Mesothelial cell of epicardium (in vitro differentiated cells): ENCODE results near the gene OPHN1. TPM values are rescaled to one million over a fixed set of nuclear protein-coding genes. Genes with fewer than 3 reads are reported as not detected.

ENCODE experiments used
- DNase-seq, 2 experiments: peaks; one replicate each; pipeline ENCODE4 v3.0.0; 2021; ENCODE audit warnings: low spot score in 2 of 2; ENCODE audit not compliant: unreplicated experiment in 2 of 2
- H3K27ac Mint-ChIP-seq: 2 replicates; pipeline ENCODE4 v1.8.0; 2021; ENCODE audit warnings: mixed read lengths
- H3K27me3 Mint-ChIP-seq: 2 replicates; pipeline ENCODE4 v1.8.0; 2021; ENCODE audit warnings: low read depth, mixed read lengths
- H3K36me3 Mint-ChIP-seq: 2 replicates; pipeline ENCODE4 v1.8.0; 2021; ENCODE audit warnings: mixed read lengths
- H3K4me1 Mint-ChIP-seq: 2 replicates; pipeline ENCODE4 v1.8.0; 2021; ENCODE audit warnings: mixed read lengths
- H3K4me3 Mint-ChIP-seq: 2 replicates; pipeline ENCODE4 v1.8.0; 2021; ENCODE audit warnings: mild to moderate bottlenecking, moderate library complexity, mixed read lengths
- H3K9me3 Mint-ChIP-seq: 2 replicates; pipeline ENCODE4 v1.8.0; 2021; ENCODE audit warnings: mixed read lengths
- total RNA-seq: library from RNA; stranded (reverse); gene quantifications from 3 replicates; pipeline ENCODE4 v1.2.1, GENCODE V29; 2021
- TF ChIP-seq, protein P1 (sequence below): fragments of 200-600 bp; sonication (generic); IDR thresholded peaks from one replicate; pipeline ENCODE4 v1.5.0; 2021; ENCODE audit warnings: antibody characterized with exemption; ENCODE audit not compliant: unreplicated experiment

The OPHN1 gene
- total RNA-seq, 1 donor from 2014 or later = 8.6 TPM

DNA sequence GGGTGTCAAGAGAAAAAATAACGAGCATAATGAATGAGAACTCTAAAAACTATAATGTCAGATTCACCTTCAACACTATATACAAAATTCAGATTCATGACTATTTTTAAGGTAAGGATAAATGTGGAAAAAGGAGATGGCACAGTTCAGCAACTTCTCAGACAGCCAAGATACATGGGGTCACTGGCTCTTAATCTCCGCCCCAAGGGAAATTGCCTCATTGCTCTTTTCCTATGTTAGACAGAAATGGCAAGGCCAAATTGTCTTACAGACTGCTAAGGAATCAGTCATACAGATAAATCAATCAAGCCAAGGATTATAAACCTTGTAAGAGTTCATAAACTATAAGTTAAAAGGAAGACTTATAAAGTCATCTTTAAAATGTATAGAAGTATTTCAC, 183.4 kb downstream of the OPHN1 start:
- H3K36me3 Mint-ChIP-seq = no peaks in the 10 kb centered on the region
- H3K27ac Mint-ChIP-seq = no peak overlapping the region
- H3K4me3 Mint-ChIP-seq = no peak overlapping the region
- no peaks in the 10 kb centered on the region for H3K4me1 Mint-ChIP-seq
- TF ChIP-seq, protein P1, sequence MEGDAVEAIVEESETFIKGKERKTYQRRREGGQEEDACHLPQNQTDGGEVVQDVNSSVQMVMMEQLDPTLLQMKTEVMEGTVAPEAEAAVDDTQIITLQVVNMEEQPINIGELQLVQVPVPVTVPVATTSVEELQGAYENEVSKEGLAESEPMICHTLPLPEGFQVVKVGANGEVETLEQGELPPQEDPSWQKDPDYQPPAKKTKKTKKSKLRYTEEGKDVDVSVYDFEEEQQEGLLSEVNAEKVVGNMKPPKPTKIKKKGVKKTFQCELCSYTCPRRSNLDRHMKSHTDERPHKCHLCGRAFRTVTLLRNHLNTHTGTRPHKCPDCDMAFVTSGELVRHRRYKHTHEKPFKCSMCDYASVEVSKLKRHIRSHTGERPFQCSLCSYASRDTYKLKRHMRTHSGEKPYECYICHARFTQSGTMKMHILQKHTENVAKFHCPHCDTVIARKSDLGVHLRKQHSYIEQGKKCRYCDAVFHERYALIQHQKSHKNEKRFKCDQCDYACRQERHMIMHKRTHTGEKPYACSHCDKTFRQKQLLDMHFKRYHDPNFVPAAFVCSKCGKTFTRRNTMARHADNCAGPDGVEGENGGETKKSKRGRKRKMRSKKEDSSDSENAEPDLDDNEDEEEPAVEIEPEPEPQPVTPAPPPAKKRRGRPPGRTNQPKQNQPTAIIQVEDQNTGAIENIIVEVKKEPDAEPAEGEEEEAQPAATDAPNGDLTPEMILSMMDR = no peak
- peaks cover 31% of the 10 kb centered on the region for H3K9me3 Mint-ChIP-seq
- H3K27me3 Mint-ChIP-seq = no peaks in the 10 kb centered on the region
- DNase-seq = no peak

DNA sequence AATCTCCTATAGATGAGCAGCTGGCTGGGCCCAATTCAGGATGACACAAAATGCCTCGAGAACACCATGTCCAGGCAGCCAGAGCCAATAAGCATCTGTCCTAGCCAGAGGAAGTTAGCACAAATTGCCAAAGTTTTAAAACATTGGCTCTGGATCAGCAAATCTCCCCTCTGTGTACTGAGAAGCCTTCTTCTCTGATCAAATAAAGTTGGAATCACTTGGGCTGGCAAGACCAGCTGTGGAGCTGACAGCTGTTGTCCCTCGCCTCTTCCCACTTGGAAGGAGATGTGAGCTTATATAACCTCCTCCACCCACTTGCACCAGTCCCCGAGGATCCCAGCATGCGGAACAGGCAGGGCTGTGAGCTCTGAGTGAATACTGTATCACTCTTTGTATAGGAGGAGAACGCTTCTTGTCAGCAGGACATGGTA, 183.9 kb downstream of the OPHN1 start:
- no peak overlapping the region for H3K27ac Mint-ChIP-seq
- H3K4me3 Mint-ChIP-seq = no peak overlapping the region
- no peaks in the 10 kb centered on the region for H3K4me1 Mint-ChIP-seq
- no peaks in the 10 kb centered on the region for H3K36me3 Mint-ChIP-seq
- no peak for DNase-seq
- no peaks in the 10 kb centered on the region for H3K27me3 Mint-ChIP-seq
- TF ChIP-seq, protein P1 = no peak
- peaks cover 31% of the 10 kb centered on the region for H3K9me3 Mint-ChIP-seq

DNA sequence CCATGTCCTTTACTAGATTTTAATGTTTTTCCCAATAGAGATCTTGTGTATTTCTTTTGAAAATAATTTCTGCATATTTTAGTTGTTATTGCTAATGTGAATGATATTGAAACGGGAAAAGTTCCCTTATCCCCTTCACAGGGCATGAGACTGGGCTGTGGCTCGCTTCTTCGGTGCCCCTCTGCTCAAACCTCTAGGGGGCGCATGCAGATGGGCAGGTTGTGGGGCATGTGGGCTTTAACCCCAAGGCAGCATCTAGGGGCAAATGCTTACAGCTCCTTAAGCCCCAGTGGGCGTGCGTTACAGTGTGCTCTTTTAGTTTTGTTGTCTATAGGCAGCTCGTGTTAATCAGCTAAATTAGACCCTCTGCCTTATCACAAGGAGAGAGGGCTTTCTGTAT, 194.7 kb downstream of the OPHN1 start:
- H3K9me3 Mint-ChIP-seq = peaks cover 5% of the 10 kb centered on the region
- H3K4me3 Mint-ChIP-seq = no peak overlapping the region
- H3K27me3 Mint-ChIP-seq = no peaks in the 10 kb centered on the region
- no peak for DNase-seq
- H3K27ac Mint-ChIP-seq = no peak overlapping the region
- peaks cover 8% of the 10 kb centered on the region for H3K4me1 Mint-ChIP-seq
- no peaks in the 10 kb centered on the region for H3K36me3 Mint-ChIP-seq
- TF ChIP-seq, protein P1 = peak; percentile 24

DNA sequence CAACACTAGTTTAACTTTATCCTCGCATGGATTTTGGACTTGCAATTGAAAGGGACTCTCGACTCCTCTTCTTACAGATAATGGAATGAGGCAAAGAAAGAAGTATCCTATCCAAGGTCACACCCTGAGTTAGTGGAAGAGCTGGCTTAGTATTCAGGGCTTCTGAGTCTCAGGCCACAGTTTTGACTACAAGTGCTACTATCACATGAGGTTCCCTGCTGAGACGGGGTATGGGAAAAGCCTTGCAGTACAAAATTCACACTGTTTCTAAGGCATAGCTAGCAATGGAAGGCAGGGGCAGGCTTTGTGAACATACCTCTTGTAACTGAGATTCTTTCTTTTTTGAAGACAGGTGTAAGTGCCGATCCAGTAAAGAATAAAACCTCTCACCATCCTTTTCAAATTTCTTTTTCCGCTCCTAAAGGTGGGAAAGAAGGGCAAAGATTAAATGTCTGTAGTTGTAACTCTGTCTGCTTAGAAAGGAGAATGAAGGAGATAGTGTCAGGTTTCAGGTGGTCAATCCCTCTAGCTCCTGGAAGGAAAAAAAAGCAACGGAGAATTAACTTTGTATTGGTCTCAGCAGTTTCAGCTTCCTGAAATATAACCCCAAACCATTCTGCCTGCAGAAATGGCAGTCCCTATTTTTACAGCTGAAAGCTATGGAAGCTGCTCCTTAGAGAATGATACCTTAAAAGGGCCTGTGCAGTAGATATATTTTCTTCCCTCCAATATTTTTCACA, 199.0 kb downstream of the OPHN1 start:
- no peak for DNase-seq
- peaks cover 2% of the 10 kb centered on the region for H3K36me3 Mint-ChIP-seq
- TF ChIP-seq, protein P1 = no peak
- H3K9me3 Mint-ChIP-seq = peaks cover 14% of the 10 kb centered on the region
- H3K4me3 Mint-ChIP-seq = peak overlapping the region; percentile 18
- H3K27ac Mint-ChIP-seq = no peak overlapping the region
- H3K4me1 Mint-ChIP-seq = peaks cover 8% of the 10 kb centered on the region
- H3K27me3 Mint-ChIP-seq = no peaks in the 10 kb centered on the region

DNA sequence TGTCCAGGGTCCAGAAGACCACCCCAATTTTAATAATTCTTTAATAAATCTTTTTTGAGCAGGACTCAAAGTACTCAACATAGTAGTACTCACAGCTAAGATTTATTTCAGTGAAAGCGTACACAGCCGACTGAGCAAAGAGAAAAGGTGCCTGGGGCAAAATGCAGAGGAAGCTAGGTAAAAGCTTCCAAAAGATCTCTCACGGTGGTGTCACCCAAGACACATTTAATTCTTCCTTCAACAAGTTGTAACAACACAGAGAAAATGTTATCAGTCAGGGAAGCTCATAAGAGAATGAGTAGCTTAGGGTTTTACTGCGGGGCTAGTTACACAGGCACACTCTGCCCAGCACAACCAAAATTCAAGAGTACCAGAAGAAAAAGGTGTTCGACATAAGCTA, 201.1 kb downstream of the OPHN1 start:
- Mint-ChIP-seq H3K9me3 (peaks cover 29% of the 10 kb centered on the region), H3K36me3 (peaks cover 2% of the 10 kb centered on the region), H3K27me3 (no peaks in the 10 kb centered on the region), H3K27ac (no peak overlapping the region), H3K4me3 (no peak overlapping the region), H3K4me1 (peaks cover 8% of the 10 kb centered on the region)
- TF ChIP-seq, protein P1 = no peak
- DNase-seq = no peak

DNA sequence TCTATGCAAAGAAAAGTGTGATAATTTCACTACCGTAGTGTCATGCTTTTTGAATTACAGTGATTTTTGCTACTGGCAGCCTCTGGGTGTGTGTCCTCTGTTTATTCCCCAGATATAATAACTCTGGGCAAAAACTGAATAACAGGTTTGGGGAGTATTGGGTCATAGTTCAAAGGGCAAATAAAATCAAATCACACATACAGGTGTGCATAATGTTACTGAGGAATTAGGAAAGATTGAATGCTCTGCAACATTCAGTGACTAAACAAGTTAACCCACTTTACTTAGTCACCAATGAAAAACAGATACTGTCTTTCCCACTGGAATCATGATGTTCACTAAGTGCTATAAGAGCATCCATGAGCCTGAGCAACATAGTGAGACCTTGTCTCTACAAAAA, 224.3 kb downstream of the OPHN1 start:
- TF ChIP-seq, protein P1 = no peak
- H3K27ac Mint-ChIP-seq = no peak overlapping the region
- H3K27me3 Mint-ChIP-seq = no peaks in the 10 kb centered on the region
- H3K4me3 Mint-ChIP-seq = no peak overlapping the region
- H3K36me3 Mint-ChIP-seq = peaks cover 4% of the 10 kb centered on the region
- H3K4me1 Mint-ChIP-seq = no peaks in the 10 kb centered on the region
- no peak for DNase-seq
- H3K9me3 Mint-ChIP-seq = peaks cover 15% of the 10 kb centered on the region
